HG02759 (cell line): Measurements from ENCODE around the gene PHAF1.
A peak's percentile ranks its signal among the peaks of the same experiment; 100 is the strongest.

Source experiments
- ATAC-seq: cut with Tn5 transposase; IDR thresholded peaks from one replicate; pipeline ENCODE4 v1.9.1; 2021; ENCODE audit warnings: mild to moderate bottlenecking, moderate library complexity; ENCODE audit not compliant: unreplicated experiment

PHAF1 gene

DNA sequence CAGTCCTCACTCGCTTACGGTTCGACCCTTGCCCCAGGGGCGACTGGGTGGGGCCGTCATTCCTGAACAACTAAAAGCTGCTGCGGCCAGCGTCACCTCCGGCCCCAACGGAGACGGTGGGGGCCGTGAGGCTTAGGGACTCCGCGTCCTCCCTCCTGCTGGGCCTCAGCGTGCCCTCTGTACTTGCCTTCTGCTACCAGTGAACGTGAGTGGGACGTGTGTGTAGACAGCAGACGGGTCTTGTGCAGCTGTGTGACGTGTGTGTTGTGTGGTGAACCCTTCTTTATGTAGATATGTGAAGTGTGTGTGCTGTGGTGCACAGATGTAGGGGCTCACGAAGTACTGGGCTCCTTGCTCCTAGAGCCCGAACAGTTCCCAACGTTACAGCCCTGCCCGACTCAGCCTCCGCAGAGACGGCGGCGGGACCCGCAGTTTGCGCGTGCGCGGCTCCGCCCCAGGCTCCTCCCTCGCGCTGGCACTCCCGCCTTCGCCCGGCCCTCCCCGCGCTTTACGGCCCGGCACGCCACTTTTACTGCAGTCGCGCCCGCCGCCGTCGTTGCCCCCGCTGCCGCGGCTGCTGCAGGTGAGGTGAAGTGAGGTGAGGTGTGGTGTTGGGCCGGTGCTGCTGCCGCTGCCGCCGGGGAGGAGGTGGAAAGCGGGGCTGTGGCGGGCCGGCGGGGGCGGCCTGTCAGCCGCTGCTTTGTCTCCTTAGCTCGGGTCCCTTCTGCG, at the start of gene PHAF1:
Gene PHAF1, plus strand, starts transcription at position 535 of the 729 bp plus-strand sequence. CDS start 235 bp downstream, outside the sequence.
- ATAC-seq, result peak; percentile 89

DNA sequence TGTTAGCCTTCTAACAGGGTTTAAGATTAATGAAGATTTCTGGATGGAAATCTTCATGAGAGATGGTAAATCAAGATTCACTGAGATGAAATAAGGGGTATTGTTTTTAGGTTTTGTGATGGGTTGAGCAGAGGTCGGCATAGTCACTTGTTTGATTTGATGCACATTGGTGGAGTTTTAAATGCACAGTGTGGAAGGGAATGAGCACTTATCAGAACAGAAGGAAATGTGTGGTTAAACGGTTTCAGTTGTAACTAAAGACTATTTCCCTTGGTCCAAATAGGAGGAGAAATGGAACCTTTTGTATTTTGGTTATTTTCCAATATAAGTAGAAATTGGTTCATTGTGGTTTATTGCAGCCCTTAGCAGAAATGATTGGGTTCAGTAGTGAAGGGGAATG, 46.7 kb upstream of the PHAF1 start:
- no peak for ATAC-seq

DNA sequence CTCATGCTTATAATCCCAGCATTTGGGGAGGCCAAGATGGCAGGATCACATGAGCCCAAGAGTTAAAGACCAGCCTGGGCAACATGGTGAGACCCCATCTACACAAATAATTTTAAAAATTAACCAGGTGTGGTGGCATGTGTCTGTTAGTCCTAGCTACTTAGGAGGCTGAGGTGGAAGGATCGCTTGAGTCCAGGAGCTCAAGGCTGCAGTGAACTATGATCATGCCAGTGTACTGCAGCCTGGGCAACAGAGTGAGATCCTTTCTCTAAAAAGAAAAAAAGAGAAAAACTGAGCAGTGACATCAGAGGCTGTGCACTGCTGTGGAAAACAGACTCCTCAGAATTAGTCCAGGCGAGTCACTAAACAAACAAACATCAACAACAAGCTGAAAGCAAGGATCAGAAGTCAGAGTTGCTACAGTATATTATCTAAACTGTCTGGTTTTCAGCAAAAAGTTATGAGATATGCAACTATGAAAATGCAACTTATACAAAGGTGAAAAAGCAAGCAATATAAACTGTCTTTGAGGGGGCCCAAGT, 41.5 kb upstream of the PHAF1 start:
- no peak for ATAC-seq

DNA sequence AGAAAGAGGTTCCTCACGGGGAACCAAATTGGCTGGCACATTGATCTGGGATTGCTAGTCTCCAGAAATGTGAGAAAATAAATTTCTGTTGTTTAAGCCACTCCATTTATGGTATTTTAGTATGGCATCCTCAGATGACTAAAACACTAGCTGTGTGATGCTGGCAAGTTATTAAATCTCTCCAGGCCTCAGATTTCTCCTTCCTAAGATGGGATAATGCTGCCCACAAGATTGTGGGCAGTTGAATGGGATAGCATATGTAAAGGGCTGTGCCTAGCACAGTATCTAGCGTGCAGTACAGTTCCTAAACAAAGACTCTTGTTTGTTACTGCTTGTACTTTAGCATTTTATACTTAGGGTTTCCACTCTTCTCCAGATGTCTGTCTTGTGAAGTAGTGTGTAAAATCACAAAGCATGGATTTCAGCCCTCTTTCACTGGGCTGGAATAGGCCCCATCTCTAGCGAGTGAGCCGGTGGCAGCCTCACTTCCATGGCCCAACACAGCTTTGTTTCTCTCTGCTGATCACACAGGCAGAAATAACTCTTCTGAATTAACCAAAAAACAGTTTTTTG, 38.2 kb upstream of the PHAF1 start:
- no peak for ATAC-seq

DNA sequence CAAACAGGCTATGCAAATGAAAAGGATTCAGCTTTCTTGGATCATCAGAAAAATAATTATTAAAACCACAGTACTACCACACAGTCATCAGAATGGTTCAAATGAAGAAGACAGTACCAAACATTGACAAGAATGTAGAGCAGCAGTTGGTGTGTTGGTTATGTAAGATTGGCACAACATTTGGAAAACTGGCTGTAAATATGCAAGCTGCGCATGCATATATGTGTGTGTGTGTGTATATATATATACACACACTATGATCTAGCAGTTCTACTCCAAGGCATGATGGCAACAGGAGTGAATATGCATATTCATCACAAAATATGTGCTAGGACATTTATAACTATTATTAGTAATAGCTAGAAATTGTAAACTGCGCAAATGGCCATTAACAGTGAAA, 34.4 kb upstream of the PHAF1 start:
- ATAC-seq, result no peak

DNA sequence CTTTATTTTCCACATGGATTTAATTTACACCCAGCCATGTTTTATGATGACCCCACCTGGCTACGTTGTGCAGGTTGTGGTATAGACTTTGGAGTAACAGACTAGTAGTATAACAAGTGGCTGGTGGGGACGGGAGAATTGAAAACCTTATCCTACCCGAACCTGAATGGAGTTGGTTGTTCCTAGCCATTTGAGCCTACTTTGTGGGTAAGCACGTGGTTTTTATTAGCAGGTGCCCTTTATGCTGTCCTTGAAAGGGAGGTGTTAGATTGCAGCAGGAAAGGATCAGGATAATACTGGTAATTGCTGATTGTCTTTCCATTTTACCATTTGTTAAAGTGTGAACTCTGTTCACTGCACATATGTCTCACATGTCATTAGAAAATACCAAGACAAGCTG, 31.9 kb upstream of the PHAF1 start:
- ATAC-seq, result no peak

DNA sequence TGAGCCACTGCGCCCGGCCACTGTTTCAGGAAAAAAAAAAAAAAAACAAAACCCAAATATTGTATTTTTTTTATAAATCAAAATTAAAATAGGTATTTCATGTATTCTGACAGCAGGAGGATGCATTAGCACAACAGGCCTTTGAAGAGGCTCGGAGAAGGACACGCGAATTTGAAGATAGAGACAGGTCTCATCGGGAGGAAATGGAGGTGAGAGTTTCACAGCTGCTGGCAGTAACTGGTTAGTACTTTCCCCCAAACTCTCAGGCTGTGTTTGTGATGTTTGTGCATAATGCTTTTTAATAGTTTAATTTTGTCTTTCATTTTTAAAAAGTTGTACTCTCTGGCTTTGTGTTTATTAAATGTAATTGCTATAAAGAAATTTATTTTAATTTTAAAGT, 27.6 kb upstream of the PHAF1 start:
- ATAC-seq, result no peak

DNA sequence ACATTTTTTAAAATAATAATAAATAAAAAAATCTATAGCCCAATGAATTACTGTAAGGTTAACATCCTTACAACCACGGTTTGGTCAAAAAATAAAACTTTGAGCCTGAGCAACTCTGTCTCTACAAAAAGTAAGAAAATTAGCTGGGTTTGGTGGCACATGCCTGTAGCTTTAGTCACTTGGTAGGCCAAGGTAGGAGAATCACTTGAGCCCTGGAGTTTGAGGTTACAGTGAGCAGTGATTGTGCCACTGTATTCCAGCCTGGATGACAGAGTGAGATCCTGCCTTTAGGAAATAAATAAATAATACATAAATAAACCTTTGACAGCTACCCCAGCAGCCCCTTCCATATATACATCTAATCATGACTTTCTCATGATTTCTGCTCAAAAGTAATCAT, 26.9 kb upstream of the PHAF1 start:
- ATAC-seq, result no peak

DNA sequence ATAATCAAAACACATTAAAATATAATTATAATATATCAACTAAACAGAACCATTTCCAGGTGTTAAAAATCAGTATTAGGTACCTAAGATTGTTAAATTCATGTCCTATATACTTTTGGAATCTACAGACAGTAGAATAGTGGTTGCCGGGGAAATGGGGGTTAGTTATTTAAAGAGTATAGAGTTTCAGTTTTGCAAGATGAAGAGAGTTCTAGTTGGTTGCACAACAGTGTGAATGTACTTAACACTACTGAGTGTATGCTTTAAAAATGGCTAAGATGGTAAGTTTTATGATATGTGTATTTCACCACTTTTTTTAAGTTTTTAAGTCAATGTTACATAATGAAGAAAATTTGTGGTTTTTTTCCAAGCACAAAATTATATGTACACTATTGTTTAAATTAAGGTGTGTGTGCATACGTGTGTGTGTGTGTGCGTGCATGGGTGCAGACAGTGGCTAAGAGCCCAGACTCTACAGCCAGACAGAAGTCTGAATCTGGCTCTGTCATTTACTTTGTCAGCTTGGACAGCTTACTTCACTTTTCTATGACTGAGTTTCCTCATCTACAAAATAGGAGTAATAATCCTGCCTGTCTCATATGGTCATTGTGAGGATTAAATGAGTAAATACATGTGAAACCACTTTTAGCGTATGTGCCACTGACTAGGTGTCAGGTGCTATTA, 25.3 kb upstream of the PHAF1 start:
- ATAC-seq, result peak; percentile 77

DNA sequence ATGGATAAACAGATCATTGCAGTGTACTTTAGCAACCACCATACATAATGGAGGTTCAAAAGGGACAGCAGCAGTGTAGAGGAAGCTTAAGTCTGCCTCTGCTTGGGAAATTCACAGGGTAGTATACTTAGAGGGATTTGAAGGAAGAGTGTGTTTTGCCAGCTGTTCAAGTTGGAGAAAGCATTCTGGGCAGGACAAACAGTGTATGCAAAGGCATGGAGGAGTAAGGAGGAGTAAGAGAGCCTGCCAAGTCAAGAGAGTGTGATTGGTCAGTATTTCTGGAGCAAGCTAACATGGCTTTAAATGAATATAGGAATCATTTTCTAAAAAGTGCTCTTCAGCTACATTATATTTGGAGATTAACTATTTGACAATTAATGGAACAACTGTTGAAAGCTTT, 22.9 kb upstream of the PHAF1 start:
- no peak for ATAC-seq

DNA sequence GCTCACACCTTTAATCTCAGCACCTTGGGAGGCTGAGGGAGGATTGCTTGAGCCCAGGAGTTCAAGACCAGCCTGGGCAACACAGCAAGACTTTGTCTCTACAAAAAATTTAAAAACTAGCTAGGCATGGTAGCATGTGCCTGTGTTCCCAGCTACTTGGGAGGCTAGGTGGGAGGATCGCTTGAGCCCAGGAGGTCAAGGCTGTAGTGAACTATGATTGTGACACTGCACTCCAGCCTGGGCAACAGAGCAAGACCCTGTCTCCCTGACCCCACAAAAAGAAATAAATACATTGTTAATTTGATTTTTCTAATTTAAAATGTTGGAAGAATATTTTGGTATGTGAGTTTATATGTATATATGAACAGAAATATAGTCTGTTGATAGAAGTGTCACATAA, 22.4 kb upstream of the PHAF1 start:
- ATAC-seq, result no peak

DNA sequence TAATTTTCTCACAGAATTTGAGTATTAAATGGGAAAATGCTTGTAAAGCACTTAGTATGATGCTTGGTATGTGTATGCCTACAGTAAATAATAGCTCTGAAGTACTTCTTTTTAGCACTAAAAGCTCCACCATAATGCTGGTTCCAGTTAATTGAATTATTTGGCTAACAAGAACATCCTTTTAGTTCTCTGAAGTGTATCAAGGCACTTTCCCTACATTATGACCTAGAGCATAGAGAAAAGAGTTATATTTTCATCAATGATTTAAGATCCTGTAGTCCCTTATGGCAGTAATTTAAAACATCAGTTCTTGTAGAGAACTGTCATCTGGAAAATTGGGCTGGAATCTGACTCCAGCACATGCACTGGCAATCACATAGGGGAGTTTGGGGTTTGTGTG, 21.9 kb upstream of the PHAF1 start:
- no peak for ATAC-seq

DNA sequence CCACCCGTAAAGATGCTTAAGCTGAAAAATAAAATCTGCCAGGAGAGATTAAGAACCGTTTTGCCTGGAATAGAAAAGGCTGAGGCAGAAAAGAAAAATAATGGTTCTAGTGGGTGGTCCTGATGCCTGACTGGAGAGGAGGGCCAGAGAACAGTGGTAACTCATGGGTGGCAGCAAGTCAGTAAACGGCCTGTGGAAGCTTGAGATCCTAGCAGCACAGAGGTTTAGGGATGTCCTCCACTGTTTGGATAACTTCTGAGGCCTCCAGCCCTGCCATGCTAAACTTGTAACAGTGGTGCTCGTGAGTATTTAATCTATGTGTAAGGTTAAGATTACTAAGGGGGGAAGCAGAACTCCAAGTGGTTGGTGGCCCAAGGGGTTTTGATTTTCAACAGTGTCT, 21.2 kb upstream of the PHAF1 start:
- ATAC-seq, result no peak

DNA sequence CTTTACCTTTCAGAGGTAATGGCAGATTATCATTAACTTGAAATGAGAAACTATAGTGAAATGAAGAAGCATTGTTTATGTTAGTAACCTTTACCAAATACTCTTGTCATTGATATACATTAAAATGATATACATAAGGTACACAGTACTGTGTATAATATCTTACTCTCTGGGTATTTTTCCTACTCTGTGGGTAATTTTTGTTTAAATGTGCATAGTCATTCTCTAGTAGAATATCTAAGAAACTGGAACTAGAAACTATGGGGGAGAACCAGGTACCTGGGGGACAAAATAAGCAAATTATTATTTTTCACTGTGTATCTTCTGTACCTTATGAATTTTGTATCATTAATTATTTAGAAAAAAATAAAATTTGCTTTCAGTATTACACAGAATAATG, 20.6 kb upstream of the PHAF1 start:
- ATAC-seq, result no peak

DNA sequence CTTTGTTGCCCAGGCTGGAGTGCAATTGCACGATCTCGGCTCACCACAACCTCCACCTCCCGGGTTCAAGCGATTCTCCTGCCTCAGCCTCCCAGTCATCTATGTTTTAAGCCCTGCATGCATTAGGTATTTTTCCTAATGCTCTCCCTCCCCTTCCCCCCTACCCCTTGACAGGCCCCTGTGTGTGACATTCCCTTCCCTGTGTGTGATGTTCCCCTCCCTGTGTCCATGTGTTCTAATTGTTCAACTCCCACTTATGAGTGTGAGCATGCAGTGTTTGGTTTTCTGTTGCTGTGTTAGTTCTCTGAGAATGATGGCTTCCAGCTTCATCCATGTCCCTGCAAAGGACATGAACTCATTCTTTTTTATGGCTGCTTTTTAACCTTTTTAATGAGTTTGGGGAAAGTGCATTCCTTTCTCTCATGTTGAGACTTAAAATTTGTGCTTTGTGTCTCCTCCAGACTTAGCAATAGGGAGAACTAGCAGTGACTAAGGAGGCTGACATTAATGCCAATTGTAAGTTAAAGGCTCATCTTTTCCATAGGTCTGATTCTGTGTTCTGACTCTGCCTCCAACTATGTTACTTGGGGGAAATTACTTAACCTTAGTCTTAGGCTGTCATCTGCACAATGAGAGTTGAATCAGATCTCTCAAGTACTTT, 17.7 kb upstream of the PHAF1 start:
- ATAC-seq, result no peak

DNA sequence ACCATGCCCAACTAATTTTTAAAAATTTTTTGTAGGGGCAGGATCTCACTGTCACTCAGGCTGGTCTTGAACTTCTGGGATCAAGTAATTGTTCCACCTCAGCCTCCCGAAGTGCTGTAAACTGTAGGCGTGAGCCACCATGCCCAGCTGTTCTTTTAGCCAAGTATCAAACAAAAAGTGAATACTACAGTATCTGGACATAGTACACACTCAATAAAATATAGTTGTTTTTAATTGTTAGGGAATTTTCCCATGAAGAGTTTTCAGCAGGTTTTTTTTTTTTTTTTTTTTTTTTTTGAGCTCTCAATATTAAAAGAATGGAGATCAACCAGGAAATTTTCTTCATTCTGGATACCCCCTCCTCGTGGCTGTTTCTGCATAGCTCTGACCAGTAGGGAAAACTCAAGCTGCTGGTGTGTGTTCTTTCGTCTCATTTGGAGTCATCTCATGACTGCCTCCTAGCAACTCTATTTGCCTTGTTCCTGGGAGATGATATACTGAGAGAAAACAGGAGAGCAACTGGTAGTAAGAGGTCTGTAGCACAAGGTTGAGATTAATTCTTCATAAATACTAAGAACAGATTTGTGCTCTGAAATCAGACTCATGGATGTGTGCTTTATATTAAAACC, 16.5 kb upstream of the PHAF1 start:
- ATAC-seq, result no peak

DNA sequence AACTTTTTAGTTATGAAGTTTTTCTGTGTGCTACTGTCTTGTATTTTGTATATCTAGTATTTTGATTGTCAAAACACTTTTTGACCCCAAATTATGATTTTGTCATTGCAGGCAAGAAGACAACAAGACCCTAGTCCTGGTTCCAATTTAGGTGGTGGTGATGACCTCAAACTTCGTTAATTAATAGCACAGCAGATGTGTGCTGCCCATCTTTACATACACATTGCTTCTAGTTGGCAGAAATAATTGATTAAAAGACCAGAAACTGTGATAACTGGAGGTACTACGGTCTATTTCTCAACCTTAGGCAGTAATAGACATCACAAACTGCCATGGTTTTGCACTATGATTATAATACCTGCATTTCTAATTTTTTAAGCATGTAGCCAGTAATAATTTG, 11.1 kb upstream of the PHAF1 start:
- ATAC-seq, result no peak

DNA sequence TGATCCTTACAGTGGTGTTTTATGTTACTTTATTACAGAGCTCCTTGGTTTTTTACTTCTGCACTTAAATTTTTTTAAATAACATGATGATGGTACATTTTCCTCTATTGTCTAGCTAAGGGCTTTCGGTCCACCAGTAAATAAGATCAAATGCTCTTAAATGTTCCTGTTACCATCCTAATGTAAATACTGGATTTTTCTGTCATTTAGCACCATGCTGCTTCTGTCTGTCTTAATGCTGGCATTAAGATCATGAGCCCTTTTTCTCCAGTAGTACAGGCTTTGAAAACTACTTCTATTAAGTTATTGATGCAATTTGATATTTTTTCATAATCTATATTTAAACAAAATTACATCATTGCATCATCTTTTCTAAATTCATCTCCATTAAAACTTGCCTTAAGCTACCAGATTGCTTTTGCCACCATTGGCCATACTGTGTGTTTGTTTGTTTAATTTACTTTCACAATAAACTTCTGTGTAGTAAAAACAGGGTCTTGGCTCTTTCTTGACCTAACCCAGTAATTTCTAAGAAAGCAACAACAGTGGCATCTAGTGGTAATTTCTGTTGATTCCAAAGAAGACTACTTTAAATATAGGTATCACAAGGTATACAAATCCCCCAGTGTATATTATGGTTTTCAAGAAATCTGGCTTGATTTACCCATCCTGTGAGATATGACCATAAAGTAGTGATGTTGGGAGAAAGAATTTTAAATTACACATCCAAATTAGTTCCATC, 9.0 kb upstream of the PHAF1 start:
- ATAC-seq, result no peak

DNA sequence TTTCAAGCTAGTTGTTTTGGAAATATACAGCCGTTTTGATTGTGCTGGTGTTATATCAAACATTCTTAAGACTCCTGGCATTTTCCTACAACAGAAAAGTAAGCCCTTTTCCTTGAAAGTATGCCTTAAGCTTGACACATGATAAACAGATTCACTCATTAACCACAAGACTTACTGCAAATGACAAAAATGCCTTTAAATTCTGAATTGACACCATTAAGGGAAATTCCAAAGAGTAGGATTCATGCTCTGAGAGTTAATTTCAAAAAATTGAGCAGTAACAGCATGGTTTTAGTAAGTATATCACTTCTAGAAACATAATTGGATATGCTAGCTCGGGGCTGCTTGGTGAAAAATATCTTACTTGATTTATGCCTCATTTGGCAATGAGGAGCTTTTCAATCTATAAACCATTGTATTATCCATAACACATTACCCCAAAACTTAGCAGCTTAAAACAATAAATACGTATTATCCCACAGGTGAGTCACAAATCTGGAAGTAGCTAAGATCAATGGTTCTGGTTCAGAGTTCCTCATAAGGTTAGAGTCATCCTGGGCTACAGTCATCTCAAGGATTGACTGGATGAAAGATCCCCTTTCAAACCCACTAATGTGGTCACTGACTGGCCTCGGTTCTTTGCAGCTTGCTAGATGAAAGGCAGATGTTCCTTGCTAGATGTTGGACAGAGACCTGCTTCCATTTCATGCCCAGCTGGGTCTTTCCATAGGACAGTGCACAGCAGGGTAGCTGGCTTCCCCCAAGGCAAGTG, 8.2 kb upstream of the PHAF1 start:
- ATAC-seq, result no peak

DNA sequence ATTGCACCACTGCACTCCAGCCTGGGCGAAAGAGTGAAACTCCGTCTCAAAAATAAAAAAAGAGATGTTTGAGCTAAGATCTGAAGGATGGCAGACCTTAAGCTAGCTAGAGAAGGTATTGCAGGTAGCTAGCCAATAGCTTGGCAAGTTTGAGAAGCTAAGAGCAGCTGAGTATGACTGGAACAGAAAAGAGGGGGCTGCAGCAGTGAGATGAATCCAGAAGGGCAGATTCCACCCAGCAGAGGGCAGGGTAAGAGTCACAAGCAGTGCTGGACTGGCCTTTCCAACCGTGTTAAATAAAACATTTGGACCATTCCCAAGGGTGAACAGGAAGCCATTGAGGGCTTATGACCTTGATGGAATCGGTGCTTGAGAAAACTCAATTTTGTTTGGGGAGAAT, 5.7 kb upstream of the PHAF1 start:
- no peak for ATAC-seq
